HT1080 (cell line): ENCODE data around the gene CLK1. TPM values are rescaled to one million over a fixed set of nuclear protein-coding genes. Genes with fewer than 3 reads are reported as not detected.

Experiments used
- DNase-seq: peaks from one replicate; pipeline ENCODE4 v3.0.0-alpha.2; 2015; ENCODE audit warnings: low read depth
- small RNA-seq: library from RNA; depleted of rRNA; stranded (forward); fragments of <200 nt; gene quantifications from one replicate; pipeline ENCODE3, GENCODE V24; 2014
- total RNA-seq: library from RNA; depleted of rRNA; stranded (reverse); fragments of >200 nt; shearing (Covaris generic); gene quantifications from 2 replicates; pipeline ENCODE4 v1.2.3, GENCODE V29; 2014; rRNA removed

Gene CLK1
- total RNA-seq, 1 experiment from 2014 or later, result 46.1 TPM

GRCh38 chr2:200811333-200812121 is 52.9 kb downstream of the CLK1 start, which contains the start of gene BZW1:
Gene BZW1, plus strand, starts transcription at chr2:200811910. Its CDS starts 1,308 bp downstream, at chr2:200813218.
- DNase-seq, result peak; percentile 92

- DNase-seq, result no peak
These were observed 53.5 kb downstream of the CLK1 start for GRCh38 chr2:200810998-200811332.

- peak; percentile 59 for DNase-seq
These were observed 54.0 kb downstream of the CLK1 start for GRCh38 chr2:200810252-200810997.

GRCh38 chr2:200809506-200810251 is 54.8 kb downstream of the CLK1 start:
- no peak for DNase-seq

Small RNA genes lying within 50 kb of the gene (small RNA-seq; reads per million reads assigned to genes)
- gene RF00019, result not detected
- not detected for gene RNA5SP115
- gene RNU6-312P, result not detected
- 0.18 reads per million for gene RNU6-31P
- not detected for gene RNU6-762P

Other genes with a start within 250 kb of the CLK1 start
- gene BZW1, start 52.7 kb downstream of the CLK1 start, total RNA-seq, result 624 and 683 TPM in 2 replicates
- 55.2 and 55.5 TPM in 2 replicates for gene PPIL3, start 24.4 kb upstream of the CLK1 start, total RNA-seq
- gene NIF3L1, start 24.7 kb upstream of the CLK1 start, total RNA-seq, result 78.9 and 87.4 TPM in 2 replicates
- gene ORC2, start 99.0 kb upstream of the CLK1 start, total RNA-seq, result 17.4 and 22.1 TPM in 2 replicates
- gene HYCC2, start 207.0 kb upstream of the CLK1 start, total RNA-seq, result 1.8 and 4.0 TPM in 2 replicates
- gene NDUFB3, start 207.3 kb upstream of the CLK1 start, total RNA-seq, result 134 and 165 TPM in 2 replicates